Measurements from ENCODE around the gene TAP1. TPM values are rescaled to one million over a fixed set of nuclear protein-coding genes. Genes with fewer than 3 reads are reported as not detected.
A peak's percentile ranks its signal among the peaks of the same experiment; 100 is the strongest.

The TAP1 gene
- total RNA-seq, 1 experiment from 2014 or later = 120 TPM

DNA sequence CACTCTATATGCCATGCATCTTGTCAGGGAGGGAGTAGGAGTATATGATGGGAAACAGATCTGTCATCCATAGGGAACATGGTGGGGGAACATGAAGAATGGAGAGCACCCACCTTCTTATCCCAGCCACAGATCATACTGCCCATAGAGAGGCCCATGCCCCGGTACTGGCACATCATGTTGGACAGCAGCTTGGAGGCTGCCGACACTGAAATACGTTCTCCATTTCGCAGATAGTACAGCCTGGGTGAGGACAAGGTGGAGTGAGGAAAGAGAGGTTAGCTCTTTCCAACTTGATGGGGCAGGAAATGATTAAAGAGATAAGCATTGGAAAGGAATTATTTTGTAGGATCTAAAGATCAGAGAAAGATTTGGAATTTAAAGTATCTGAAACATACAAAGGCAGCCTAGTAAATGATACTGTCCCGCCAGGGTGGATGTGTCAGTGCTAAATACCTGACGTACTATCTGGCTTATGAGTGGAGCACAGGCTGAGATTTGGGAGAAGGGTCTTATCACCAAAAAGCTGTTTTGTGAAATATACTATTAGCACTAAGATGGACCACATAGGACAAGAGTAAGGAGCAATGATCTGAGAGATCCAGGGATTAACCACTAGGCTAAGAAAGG, 11.4 kb downstream of the TAP1 start:
- H3K79me2 ChIP-seq (ENCODE audit: low read length) = peaks cover 52% of the 10 kb centered on the region
- peak overlapping the region; percentile 92 for H3K9ac ChIP-seq (ENCODE audit: low read length)
- no peaks in the 10 kb centered on the region for H3K9me3 ChIP-seq (ENCODE audit: low read length)
- H3K27ac ChIP-seq (ENCODE audit: low read length) = peak overlapping the region; percentile 96
- H4K20me1 ChIP-seq (ENCODE audit: insufficient read depth, low read depth, low read length) = no peaks in the 10 kb centered on the region
- peaks cover 66% of the 10 kb centered on the region for H3K4me1 ChIP-seq (ENCODE audit: low read length)
- peaks cover 30% of the 10 kb centered on the region for H3K36me3 ChIP-seq (ENCODE audit: insufficient read depth, low read length)
- no peaks in the 10 kb centered on the region for H3K9me2 ChIP-seq (replicated peaks; ENCODE audit: insufficient read depth, low read length)
- peak overlapping the region; percentile 97 for H3K4me2 ChIP-seq (ENCODE audit: low read depth, low read length, poor library complexity, severe bottlenecking)
- H2AFZ ChIP-seq (ENCODE audit: low read length) = no peak overlapping the region
- DNase-seq = no peak
- H3K4me3 ChIP-seq (ENCODE audit: low read length) = peak overlapping the region; percentile 75
- H3K27me3 ChIP-seq (ENCODE audit: low read length) = no peaks in the 10 kb centered on the region

GRCh38 chr6:32840604-32841246, 12.8 kb downstream of the TAP1 start:
- DNase-seq = no peak
- Histone ChIP-seq H2AFZ (ENCODE audit: low read length) (no peak overlapping the region), H3K4me2 (ENCODE audit: low read depth, low read length, poor library complexity, severe bottlenecking) (peak overlapping the region; percentile 12), H3K27ac (ENCODE audit: low read length) (peak overlapping the region; percentile 72), H3K4me3 (ENCODE audit: low read length) (no peak overlapping the region), H4K20me1 (ENCODE audit: insufficient read depth, low read depth, low read length) (no peaks in the 10 kb centered on the region), H3K27me3 (ENCODE audit: low read length) (no peaks in the 10 kb centered on the region), H3K9me2 (replicated peaks; ENCODE audit: insufficient read depth, low read length) (no peaks in the 10 kb centered on the region), H3K9me3 (ENCODE audit: low read length) (no peaks in the 10 kb centered on the region), H3K36me3 (ENCODE audit: insufficient read depth, low read length) (peaks cover 29% of the 10 kb centered on the region), H3K79me2 (ENCODE audit: low read length) (peaks cover 55% of the 10 kb centered on the region), H3K9ac (ENCODE audit: low read length) (peak overlapping the region; percentile 26; the same call in 1 of the 2 replicates), H3K4me1 (ENCODE audit: low read length) (peaks cover 66% of the 10 kb centered on the region)

DNA sequence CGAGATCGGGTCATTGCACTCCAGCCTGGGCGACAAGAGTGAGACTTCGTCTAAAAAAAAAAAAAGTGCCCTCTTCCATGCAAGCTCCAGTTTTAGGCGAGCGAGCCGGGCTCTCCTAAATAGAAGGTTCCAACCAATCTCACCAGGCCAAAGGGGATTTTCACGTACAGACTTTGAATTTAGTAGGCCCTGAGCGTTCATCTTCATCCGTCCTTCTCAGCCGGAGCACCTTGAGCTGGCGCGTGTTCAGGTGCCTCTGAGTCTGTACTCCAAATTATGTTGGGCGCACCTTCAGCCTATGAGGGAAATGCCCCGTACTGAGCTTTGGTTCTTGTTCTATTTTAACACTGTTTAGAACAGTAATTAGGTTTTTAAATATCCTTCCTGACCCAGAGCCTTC, 14.1 kb downstream of the TAP1 start:
- H3K79me2 ChIP-seq (ENCODE audit: low read length) = peaks cover 66% of the 10 kb centered on the region
- peaks cover 42% of the 10 kb centered on the region for H3K36me3 ChIP-seq (ENCODE audit: insufficient read depth, low read length)
- H4K20me1 ChIP-seq (ENCODE audit: insufficient read depth, low read depth, low read length) = no peaks in the 10 kb centered on the region
- H3K4me1 ChIP-seq (ENCODE audit: low read length) = peaks cover 69% of the 10 kb centered on the region
- no peak overlapping the region for H3K4me2 ChIP-seq (ENCODE audit: low read depth, low read length, poor library complexity, severe bottlenecking)
- no peak overlapping the region for H3K4me3 ChIP-seq (ENCODE audit: low read length)
- H3K9me2 ChIP-seq (replicated peaks; ENCODE audit: insufficient read depth, low read length) = no peaks in the 10 kb centered on the region
- no peak overlapping the region for H3K9ac ChIP-seq (ENCODE audit: low read length)
- H3K27me3 ChIP-seq (ENCODE audit: low read length) = no peaks in the 10 kb centered on the region
- H3K27ac ChIP-seq (ENCODE audit: low read length) = peak overlapping the region; percentile 72; the same call in 1 of the 2 replicates
- H3K9me3 ChIP-seq (ENCODE audit: low read length) = no peaks in the 10 kb centered on the region
- no peak overlapping the region for H2AFZ ChIP-seq (ENCODE audit: low read length)
- no peak for DNase-seq

- peak; percentile 97 for DNase-seq
- Histone ChIP-seq H3K79me2 (ENCODE audit: low read length) (peaks cover 66% of the 10 kb centered on the region), H2AFZ (ENCODE audit: low read length) (no peak within 1 kb of the TSS)
Observed at GRCh38 chr6:32838114-32838958, 15.2 kb downstream of the TAP1 start, which contains the start of gene TAP2. Gene TAP2 (minus strand): TSS chr6:32838739. CDS start chr6:32838233, 506 bp downstream.

DNA sequence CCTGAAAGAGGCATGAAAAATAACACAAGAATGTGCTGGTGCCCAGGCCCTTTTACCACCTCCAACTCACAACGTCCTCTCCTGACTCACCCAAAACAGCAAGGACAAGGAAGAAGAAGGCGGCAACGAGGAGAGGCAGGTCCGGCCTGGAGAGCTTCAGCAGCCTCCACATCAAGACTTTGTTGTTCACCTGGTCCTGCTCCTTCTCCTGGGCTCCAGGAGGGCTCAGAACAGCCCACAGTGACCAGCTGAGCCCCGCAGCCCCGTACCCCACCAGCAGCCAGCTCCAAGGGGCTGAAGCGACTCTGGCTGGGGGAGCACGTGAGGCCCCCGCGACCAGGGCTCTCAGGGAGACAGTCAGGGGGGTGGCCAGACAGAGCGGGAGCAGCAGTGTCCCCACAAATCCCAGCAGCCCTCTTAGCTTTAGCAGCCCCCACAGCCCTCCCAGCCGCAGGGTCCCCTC, 15.8 kb downstream of the TAP1 start:
- no peaks in the 10 kb centered on the region for H3K9me2 ChIP-seq (replicated peaks; ENCODE audit: insufficient read depth, low read length)
- peak overlapping the region; percentile 98 for H3K9ac ChIP-seq (ENCODE audit: low read length)
- no peaks in the 10 kb centered on the region for H4K20me1 ChIP-seq (ENCODE audit: insufficient read depth, low read depth, low read length)
- H3K9me3 ChIP-seq (ENCODE audit: low read length) = no peaks in the 10 kb centered on the region
- DNase-seq = no peak
- H3K79me2 ChIP-seq (ENCODE audit: low read length) = peaks cover 60% of the 10 kb centered on the region
- H3K27ac ChIP-seq (ENCODE audit: low read length) = peak overlapping the region; percentile 85
- peaks cover 70% of the 10 kb centered on the region for H3K4me1 ChIP-seq (ENCODE audit: low read length)
- H3K4me3 ChIP-seq (ENCODE audit: low read length) = peak overlapping the region; percentile 90
- H3K4me2 ChIP-seq (ENCODE audit: low read depth, low read length, poor library complexity, severe bottlenecking) = peak overlapping the region; percentile 98
- H2AFZ ChIP-seq (ENCODE audit: low read length) = no peak overlapping the region
- H3K27me3 ChIP-seq (ENCODE audit: low read length) = no peaks in the 10 kb centered on the region
- H3K36me3 ChIP-seq (ENCODE audit: insufficient read depth, low read length) = peaks cover 55% of the 10 kb centered on the region

More at GRCh38 chr6:32838114-32838958, 15.2 kb downstream of the TAP1 start, which contains the start of gene TAP2:
- H3K9ac ChIP-seq (ENCODE audit: low read length) = peak within 1 kb of the TSS; percentile 98
- H3K27ac ChIP-seq (ENCODE audit: low read length) = peak within 1 kb of the TSS; percentile 85
- H3K9me2 ChIP-seq (replicated peaks; ENCODE audit: insufficient read depth, low read length) = no peaks in the 10 kb centered on the region
- H3K27me3 ChIP-seq (ENCODE audit: low read length) = no peaks in the 10 kb centered on the region
- H3K4me1 ChIP-seq (ENCODE audit: low read length) = peaks cover 76% of the 10 kb centered on the region
- no peaks in the 10 kb centered on the region for H3K9me3 ChIP-seq (ENCODE audit: low read length)
- H4K20me1 ChIP-seq (ENCODE audit: insufficient read depth, low read depth, low read length) = no peaks in the 10 kb centered on the region
- peak within 1 kb of the TSS; percentile 90 for H3K4me3 ChIP-seq (ENCODE audit: low read length)
- peaks cover 51% of the 10 kb centered on the region for H3K36me3 ChIP-seq (ENCODE audit: insufficient read depth, low read length)
- peak within 1 kb of the TSS; percentile 98 for H3K4me2 ChIP-seq (ENCODE audit: low read depth, low read length, poor library complexity, severe bottlenecking)

- H3K9ac ChIP-seq (ENCODE audit: low read length) = peak overlapping the region; percentile 98
- H3K4me1 ChIP-seq (ENCODE audit: low read length) = peaks cover 62% of the 10 kb centered on the region
- H3K79me2 ChIP-seq (ENCODE audit: low read length) = peaks cover 52% of the 10 kb centered on the region
- no peaks in the 10 kb centered on the region for H3K9me3 ChIP-seq (ENCODE audit: low read length)
- no peaks in the 10 kb centered on the region for H4K20me1 ChIP-seq (ENCODE audit: insufficient read depth, low read depth, low read length)
- peak overlapping the region; percentile 85 for H3K27ac ChIP-seq (ENCODE audit: low read length)
- peak overlapping the region; percentile 90 for H3K4me3 ChIP-seq (ENCODE audit: low read length)
- no peak for DNase-seq
- no peaks in the 10 kb centered on the region for H3K9me2 ChIP-seq (replicated peaks; ENCODE audit: insufficient read depth, low read length)
- H3K27me3 ChIP-seq (ENCODE audit: low read length) = no peaks in the 10 kb centered on the region
- peaks cover 54% of the 10 kb centered on the region for H3K36me3 ChIP-seq (ENCODE audit: insufficient read depth, low read length)
- H2AFZ ChIP-seq (ENCODE audit: low read length) = no peak overlapping the region
- peak overlapping the region; percentile 98 for H3K4me2 ChIP-seq (ENCODE audit: low read depth, low read length, poor library complexity, severe bottlenecking)
Observed at GRCh38 chr6:32836873-32837272, 16.6 kb downstream of the TAP1 start.

DNA sequence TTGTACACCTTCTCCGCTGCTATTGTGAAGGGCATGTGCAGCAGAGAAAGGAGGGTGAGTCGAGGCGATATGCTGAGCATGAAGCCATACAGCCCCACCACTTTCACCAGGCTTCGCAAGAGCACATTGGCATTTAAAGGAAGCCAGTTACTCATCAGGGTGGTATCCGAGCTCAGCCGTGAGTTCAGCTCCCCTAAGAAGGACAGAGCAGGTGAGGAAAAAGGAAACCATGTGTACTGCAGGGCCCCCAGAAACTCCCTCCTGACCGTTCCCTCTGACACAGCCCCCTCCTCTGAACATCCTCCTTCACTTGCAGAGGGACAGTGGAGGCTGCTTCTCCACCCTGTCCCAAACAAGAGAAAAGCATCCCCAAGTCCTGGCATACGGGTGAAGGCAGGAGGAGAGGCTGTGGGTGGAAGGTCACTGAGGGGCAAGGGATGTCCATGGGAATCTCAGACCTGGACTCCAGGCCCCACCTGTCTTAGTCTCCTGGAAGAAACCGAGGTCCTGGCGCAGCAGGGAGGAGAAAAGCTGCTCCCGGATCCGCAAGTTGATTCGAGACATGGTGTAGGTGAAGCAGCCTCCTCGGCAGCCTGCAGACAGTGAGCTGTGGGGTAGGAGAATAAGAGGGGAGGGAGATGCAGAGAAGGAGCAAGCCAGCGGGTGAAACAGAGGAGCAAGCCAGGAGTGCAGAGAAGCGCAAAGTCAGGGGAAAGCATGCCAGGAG, 18.2 kb downstream of the TAP1 start:
- Histone ChIP-seq H3K36me3 (ENCODE audit: insufficient read depth, low read length) (peaks cover 59% of the 10 kb centered on the region), H2AFZ (ENCODE audit: low read length) (no peak overlapping the region), H3K9me2 (replicated peaks; ENCODE audit: insufficient read depth, low read length) (no peaks in the 10 kb centered on the region), H3K9ac (ENCODE audit: low read length) (no peak overlapping the region; the same call in 1 of the 2 replicates), H3K27ac (ENCODE audit: low read length) (no peak overlapping the region), H4K20me1 (ENCODE audit: insufficient read depth, low read depth, low read length) (no peaks in the 10 kb centered on the region), H3K79me2 (ENCODE audit: low read length) (peaks cover 54% of the 10 kb centered on the region), H3K9me3 (ENCODE audit: low read length) (no peaks in the 10 kb centered on the region), H3K4me1 (ENCODE audit: low read length) (peaks cover 46% of the 10 kb centered on the region), H3K4me3 (ENCODE audit: low read length) (no peak overlapping the region), H3K27me3 (ENCODE audit: low read length) (no peaks in the 10 kb centered on the region), H3K4me2 (ENCODE audit: low read depth, low read length, poor library complexity, severe bottlenecking) (peak overlapping the region; percentile 98)
- no peak for DNase-seq
